GM21723 (cell line): ENCODE measurements around the gene TMEM178B.
A peak's percentile ranks its signal among the peaks of the same experiment; 100 is the strongest.

Source experiments
- ATAC-seq: cut with Tn5 transposase; IDR thresholded peaks from one replicate; pipeline ENCODE4 v1.9.1; 2021; ENCODE audit warnings: mild to moderate bottlenecking, moderate library complexity; ENCODE audit not compliant: unreplicated experiment

TMEM178B gene

GRCh38 chr7:141415999-141416398 is 342.1 kb downstream of the TMEM178B start:
- no peak for ATAC-seq

GRCh38 chr7:141416650-141417270 is 342.9 kb downstream of the TMEM178B start:
- no peak for ATAC-seq

GRCh38 chr7:141417506-141417905 is 343.6 kb downstream of the TMEM178B start:
- ATAC-seq, result no peak

GRCh38 chr7:141418066-141418465 is 344.2 kb downstream of the TMEM178B start:
- no peak for ATAC-seq

- ATAC-seq, result no peak
Measured at GRCh38 chr7:141421306-141421705, 347.4 kb downstream of the TMEM178B start.

- ATAC-seq, result no peak
Measured at GRCh38 chr7:141427134-141427533, 353.3 kb downstream of the TMEM178B start.

- ATAC-seq, result no peak
Measured at GRCh38 chr7:141430455-141431139, 356.7 kb downstream of the TMEM178B start.

GRCh38 chr7:141431140-141431479 is 357.2 kb downstream of the TMEM178B start:
- no peak for ATAC-seq

- ATAC-seq, result no peak
Measured at GRCh38 chr7:141431711-141432110, 357.8 kb downstream of the TMEM178B start.

GRCh38 chr7:141433698-141434097 is 359.8 kb downstream of the TMEM178B start:
- ATAC-seq, result no peak

- ATAC-seq, result no peak
Measured at GRCh38 chr7:141436139-141436538, 362.3 kb downstream of the TMEM178B start.

- no peak for ATAC-seq
Measured at GRCh38 chr7:141436575-141437075, 362.8 kb downstream of the TMEM178B start.

GRCh38 chr7:141439164-141439563 is 365.3 kb downstream of the TMEM178B start:
- no peak for ATAC-seq

GRCh38 chr7:141439776-141440175 is 365.9 kb downstream of the TMEM178B start:
- no peak for ATAC-seq

- no peak for ATAC-seq
Measured at GRCh38 chr7:141441837-141442627, 368.2 kb downstream of the TMEM178B start.

GRCh38 chr7:141442781-141443180 is 368.9 kb downstream of the TMEM178B start:
- ATAC-seq, result no peak

GRCh38 chr7:141444961-141445360 is 371.1 kb downstream of the TMEM178B start:
- no peak for ATAC-seq

- ATAC-seq, result no peak
Measured at GRCh38 chr7:141451232-141451631, 377.4 kb downstream of the TMEM178B start.

GRCh38 chr7:141452911-141453310 is 379.0 kb downstream of the TMEM178B start:
- ATAC-seq, result peak; percentile 67

- ATAC-seq, result no peak
Measured at GRCh38 chr7:141454338-141454737, 380.5 kb downstream of the TMEM178B start.

GRCh38 chr7:141455723-141456122 is 381.9 kb downstream of the TMEM178B start:
- ATAC-seq, result no peak

- no peak for ATAC-seq
Measured at GRCh38 chr7:141456298-141456697, 382.4 kb downstream of the TMEM178B start.
